Fibroblast of the aortic adventitia (primary cell): Measurements from ENCODE around the gene KRT14. TPM values are rescaled to one million over a fixed set of nuclear protein-coding genes. Genes with fewer than 3 reads are reported as not detected.
"Not testable (repeated sequence)": the region's sequence is repeated elsewhere in the genome, so short reads cannot be mapped to it uniquely, and the experiment has no call there.

Experiments used
- DNase-seq: peaks from one replicate; pipeline ENCODE4 v3.0.0-alpha.2; 2010; ENCODE audit warnings: low read depth
- H3K4me3 ChIP-seq: 2 replicates; pipeline ENCODE4 v1.5.1; 2011; ENCODE audit warnings: low read depth, mild to moderate bottlenecking, control low read depth, low read length, moderate library complexity
- CTCF ChIP-seq: IDR thresholded peaks from 2 replicates; pipeline ENCODE4 v1.5.1; 2011; ENCODE audit warnings: mild to moderate bottlenecking, low read length, control low read depth, inconsistent platforms; ENCODE audit not compliant: insufficient read depth
- total RNA-seq: library from RNA; depleted of rRNA; stranded (reverse); fragments of >200 nt; gene quantifications from 2 replicates; pipeline ENCODE4 v1.2.3, GENCODE V29; 2012; ENCODE audit warnings: low replicate concordance

The KRT14 gene
- total RNA-seq, 1 donor: 1.3 TPM

GRCh38 chr17:41580244-41580575 lies 6.5 kb downstream of the KRT14 start:
- no peak for TF ChIP-seq CTCF
- H3K4me3 ChIP-seq: no peak overlapping the region
- DNase-seq: no peak

GRCh38 chr17:41579484-41580243 lies 7.0 kb downstream of the KRT14 start:
- peak; percentile 95 for TF ChIP-seq CTCF
- DNase-seq: peak; percentile 84
- H3K4me3 ChIP-seq: no peak overlapping the region

- no peak for TF ChIP-seq CTCF
- DNase-seq: no peak
- H3K4me3 ChIP-seq: no peak overlapping the region
Observed at GRCh38 chr17:41578971-41579370, 7.7 kb downstream of the KRT14 start.

GRCh38 chr17:41578538-41578937 lies 8.2 kb downstream of the KRT14 start:
- no peak overlapping the region for H3K4me3 ChIP-seq
- no peak for TF ChIP-seq CTCF
- no peak for DNase-seq

GRCh38 chr17:41576740-41577139 lies 10.0 kb downstream of the KRT14 start:
- H3K4me3 ChIP-seq, DNase-seq: not testable (repeated sequence)

- no peak for TF ChIP-seq CTCF
Observed at GRCh38 chr17:41575336-41575735, 11.4 kb downstream of the KRT14 start.

GRCh38 chr17:41571561-41572434 lies 14.9 kb downstream of the KRT14 start, which contains the start of gene KRT9:
Gene KRT9 (minus strand): TSS chr17:41572059. CDS start chr17:41571992, 67 bp downstream.
- DNase-seq: no peak
- H3K4me3 ChIP-seq: no peak within 1 kb of the TSS
- TF ChIP-seq CTCF: no peak

More at GRCh38 chr17:41575336-41575735, 11.4 kb downstream of the KRT14 start:
- H3K4me3 ChIP-seq: no peak overlapping the region
- DNase-seq: no peak
